ENCODE data around the gene PHLPP2.

The PHLPP2 gene

DNA sequence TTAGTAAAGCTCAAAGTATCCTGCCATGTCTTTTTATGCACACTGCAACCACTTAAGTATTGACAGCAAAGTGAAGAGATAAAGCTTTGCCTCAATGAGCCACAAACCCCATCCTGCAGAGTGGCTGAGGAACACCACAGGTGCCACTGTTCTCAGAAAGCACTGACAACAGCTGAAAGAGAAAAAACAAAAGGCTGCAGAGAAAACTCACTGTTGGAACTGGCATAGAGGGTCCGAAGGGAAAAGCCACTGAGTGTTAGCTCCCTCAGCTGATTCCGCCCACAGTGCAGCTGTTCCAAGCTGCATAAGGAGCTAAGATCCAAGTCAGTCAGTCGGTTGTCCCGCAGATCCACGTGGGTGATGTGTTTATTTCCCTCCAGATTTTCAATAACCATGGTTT lies 48.3 kb downstream of the PHLPP2 start:
- no peaks in the 10 kb centered on the region for H3K27me3 ChIP-seq (ENCODE audit: insufficient read depth, low read length, poor library complexity)
- no peak overlapping the region for H3K4me2 ChIP-seq (ENCODE audit: insufficient read depth, low read length)
- H3K27ac ChIP-seq (ENCODE audit: low read length), result no peak overlapping the region
- H3K9ac ChIP-seq (ENCODE audit: low read depth, low read length), result no peak overlapping the region
- no peak overlapping the region for H2AFZ ChIP-seq (ENCODE audit: low read depth, low read length)
- H3K79me2 ChIP-seq (ENCODE audit: insufficient read depth, low read length), result no peaks in the 10 kb centered on the region
- ATAC-seq (ENCODE audit: insufficient read depth, low read depth) (no peak), DNase-seq (no peak)
- TF ChIP-seq, protein P1, sequence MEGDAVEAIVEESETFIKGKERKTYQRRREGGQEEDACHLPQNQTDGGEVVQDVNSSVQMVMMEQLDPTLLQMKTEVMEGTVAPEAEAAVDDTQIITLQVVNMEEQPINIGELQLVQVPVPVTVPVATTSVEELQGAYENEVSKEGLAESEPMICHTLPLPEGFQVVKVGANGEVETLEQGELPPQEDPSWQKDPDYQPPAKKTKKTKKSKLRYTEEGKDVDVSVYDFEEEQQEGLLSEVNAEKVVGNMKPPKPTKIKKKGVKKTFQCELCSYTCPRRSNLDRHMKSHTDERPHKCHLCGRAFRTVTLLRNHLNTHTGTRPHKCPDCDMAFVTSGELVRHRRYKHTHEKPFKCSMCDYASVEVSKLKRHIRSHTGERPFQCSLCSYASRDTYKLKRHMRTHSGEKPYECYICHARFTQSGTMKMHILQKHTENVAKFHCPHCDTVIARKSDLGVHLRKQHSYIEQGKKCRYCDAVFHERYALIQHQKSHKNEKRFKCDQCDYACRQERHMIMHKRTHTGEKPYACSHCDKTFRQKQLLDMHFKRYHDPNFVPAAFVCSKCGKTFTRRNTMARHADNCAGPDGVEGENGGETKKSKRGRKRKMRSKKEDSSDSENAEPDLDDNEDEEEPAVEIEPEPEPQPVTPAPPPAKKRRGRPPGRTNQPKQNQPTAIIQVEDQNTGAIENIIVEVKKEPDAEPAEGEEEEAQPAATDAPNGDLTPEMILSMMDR (IDR thresholded peaks at IDR 0.05; ENCODE audit: borderline replicate concordance, extremely low read depth, low read length, poor library complexity, severe bottlenecking), result no peak
- TF ChIP-seq EZH2 (IDR thresholded peaks at IDR 0.05; ENCODE audit: borderline replicate concordance, low read depth, low read length, severe bottlenecking), result no peak
- peaks cover 25% of the 10 kb centered on the region; the same call in 1 of the 2 replicates for H3K36me3 ChIP-seq (ENCODE audit: insufficient read depth, low read length)
- no peaks in the 10 kb centered on the region for H4K20me1 ChIP-seq (ENCODE audit: insufficient read depth, low read length)
- H3K9me3 ChIP-seq (ENCODE audit: insufficient read depth, low read length, severe bottlenecking), result no peaks in the 10 kb centered on the region
- no peaks in the 10 kb centered on the region for H3K4me1 ChIP-seq (ENCODE audit: insufficient read depth, low read length)
- no peak overlapping the region for H3K4me3 ChIP-seq (ENCODE audit: low read depth in 1 of 2, low read length in 2 of 2)

DNA sequence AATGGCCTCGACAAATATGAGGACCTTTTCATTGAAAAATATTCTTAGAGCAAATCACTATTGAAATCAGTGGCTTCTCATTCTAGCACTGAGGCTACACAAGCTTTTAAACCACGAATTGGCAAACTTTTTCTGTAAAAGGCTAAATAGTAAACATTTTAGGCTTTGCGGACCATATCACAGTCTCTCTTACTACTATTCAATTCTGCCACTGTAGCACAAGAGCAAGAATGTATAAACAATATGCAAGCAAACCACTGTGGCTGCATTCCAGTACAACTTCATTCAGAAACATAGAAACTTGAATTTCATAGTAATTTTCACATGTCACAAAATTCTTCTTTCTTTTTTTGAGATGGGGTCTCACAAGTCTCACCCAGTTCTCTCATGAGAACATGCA lies 49.1 kb downstream of the PHLPP2 start:
- ATAC-seq (ENCODE audit: insufficient read depth, low read depth) (no peak), DNase-seq (no peak)
- Histone ChIP-seq H4K20me1 (ENCODE audit: insufficient read depth, low read length) (no peaks in the 10 kb centered on the region), H3K4me1 (ENCODE audit: insufficient read depth, low read length) (no peaks in the 10 kb centered on the region), H3K27ac (ENCODE audit: low read length) (no peak overlapping the region), H2AFZ (ENCODE audit: low read depth, low read length) (no peak overlapping the region), H3K9me3 (ENCODE audit: insufficient read depth, low read length, severe bottlenecking) (no peaks in the 10 kb centered on the region), H3K4me3 (ENCODE audit: low read depth in 1 of 2, low read length in 2 of 2) (no peak overlapping the region), H3K27me3 (ENCODE audit: insufficient read depth, low read length, poor library complexity) (no peaks in the 10 kb centered on the region), H3K9ac (ENCODE audit: low read depth, low read length) (no peak overlapping the region), H3K36me3 (ENCODE audit: insufficient read depth, low read length) (peaks cover 26% of the 10 kb centered on the region; the same call in 1 of the 2 replicates), H3K79me2 (ENCODE audit: insufficient read depth, low read length) (no peaks in the 10 kb centered on the region), H3K4me2 (ENCODE audit: insufficient read depth, low read length) (no peak overlapping the region)
- TF ChIP-seq EZH2 (IDR thresholded peaks at IDR 0.05; ENCODE audit: borderline replicate concordance, low read depth, low read length, severe bottlenecking), result no peak
- TF ChIP-seq, protein P1 (IDR thresholded peaks at IDR 0.05; ENCODE audit: borderline replicate concordance, extremely low read depth, low read length, poor library complexity, severe bottlenecking), result no peak

DNA sequence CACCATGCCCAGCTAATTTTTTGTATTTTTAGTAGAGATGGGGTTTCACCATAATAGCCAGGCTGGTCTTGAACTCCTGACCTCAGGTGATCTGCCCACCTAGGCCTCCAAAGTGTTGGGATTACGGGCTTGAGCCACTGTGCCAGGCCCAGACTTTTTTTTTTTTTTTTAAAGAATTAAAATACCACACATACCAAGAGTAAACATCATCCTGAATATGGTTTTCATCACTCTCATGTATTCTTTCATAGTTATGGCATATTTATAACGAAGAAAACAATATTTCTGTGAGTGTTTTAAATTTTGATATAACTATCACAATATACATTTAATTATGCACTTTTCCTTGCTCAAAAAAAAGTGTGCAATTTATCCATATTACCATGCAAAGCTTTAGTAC lies 50.3 kb downstream of the PHLPP2 start:
- H4K20me1 ChIP-seq (ENCODE audit: insufficient read depth, low read length), result no peaks in the 10 kb centered on the region
- no peaks in the 10 kb centered on the region for H3K79me2 ChIP-seq (ENCODE audit: insufficient read depth, low read length)
- ATAC-seq (ENCODE audit: insufficient read depth, low read depth), result no peak
- H3K9ac ChIP-seq (ENCODE audit: low read depth, low read length), result no peak overlapping the region
- H3K9me3 ChIP-seq (ENCODE audit: insufficient read depth, low read length, severe bottlenecking), result no peaks in the 10 kb centered on the region
- H3K4me2 ChIP-seq (ENCODE audit: insufficient read depth, low read length), result no peak overlapping the region
- TF ChIP-seq, protein P1 (IDR thresholded peaks at IDR 0.05; ENCODE audit: borderline replicate concordance, extremely low read depth, low read length, poor library complexity, severe bottlenecking), result no peak
- no peak for TF ChIP-seq EZH2 (IDR thresholded peaks at IDR 0.05; ENCODE audit: borderline replicate concordance, low read depth, low read length, severe bottlenecking)
- no peak for DNase-seq
- peaks cover 33% of the 10 kb centered on the region; the same call in 1 of the 2 replicates for H3K36me3 ChIP-seq (ENCODE audit: insufficient read depth, low read length)
- no peaks in the 10 kb centered on the region for H3K4me1 ChIP-seq (ENCODE audit: insufficient read depth, low read length)
- no peak overlapping the region for H3K4me3 ChIP-seq (ENCODE audit: low read depth in 1 of 2, low read length in 2 of 2)
- no peaks in the 10 kb centered on the region for H3K27me3 ChIP-seq (ENCODE audit: insufficient read depth, low read length, poor library complexity)
- H3K27ac ChIP-seq (ENCODE audit: low read length), result no peak overlapping the region
- no peak overlapping the region for H2AFZ ChIP-seq (ENCODE audit: low read depth, low read length)

DNA sequence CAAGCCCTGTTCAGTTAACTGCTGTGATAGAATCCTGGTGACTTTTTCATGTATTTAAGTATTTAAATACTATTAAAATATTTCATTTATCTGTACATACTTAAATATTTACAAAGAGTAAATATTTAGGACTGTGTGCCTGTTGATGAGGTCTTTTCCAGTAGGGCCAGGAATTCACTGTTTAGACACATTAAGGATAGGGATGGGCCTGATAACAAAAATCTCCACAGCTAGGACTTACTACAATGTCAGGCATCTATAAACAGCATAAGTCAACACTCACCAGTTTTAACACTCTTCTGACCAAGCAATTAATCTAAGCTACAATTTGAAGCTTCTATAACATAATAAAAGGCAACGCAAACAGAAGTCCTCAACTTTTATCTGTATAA lies 50.9 kb downstream of the PHLPP2 start:
- ATAC-seq (ENCODE audit: insufficient read depth, low read depth) (no peak), DNase-seq (no peak)
- Histone ChIP-seq H3K36me3 (ENCODE audit: insufficient read depth, low read length) (peaks cover 40% of the 10 kb centered on the region; the same call in 1 of the 2 replicates), H3K27me3 (ENCODE audit: insufficient read depth, low read length, poor library complexity) (no peaks in the 10 kb centered on the region), H3K4me3 (ENCODE audit: low read depth in 1 of 2, low read length in 2 of 2) (no peak overlapping the region), H3K79me2 (ENCODE audit: insufficient read depth, low read length) (no peaks in the 10 kb centered on the region), H3K4me2 (ENCODE audit: insufficient read depth, low read length) (no peak overlapping the region), H3K9me3 (ENCODE audit: insufficient read depth, low read length, severe bottlenecking) (no peaks in the 10 kb centered on the region), H2AFZ (ENCODE audit: low read depth, low read length) (no peak overlapping the region), H3K4me1 (ENCODE audit: insufficient read depth, low read length) (no peaks in the 10 kb centered on the region), H3K9ac (ENCODE audit: low read depth, low read length) (no peak overlapping the region), H4K20me1 (ENCODE audit: insufficient read depth, low read length) (no peaks in the 10 kb centered on the region), H3K27ac (ENCODE audit: low read length) (no peak overlapping the region)
- TF ChIP-seq, protein P1 (IDR thresholded peaks at IDR 0.05; ENCODE audit: borderline replicate concordance, extremely low read depth, low read length, poor library complexity, severe bottlenecking), result no peak
- TF ChIP-seq EZH2 (IDR thresholded peaks at IDR 0.05; ENCODE audit: borderline replicate concordance, low read depth, low read length, severe bottlenecking), result no peak

All from DND-41 (cell line).